OCI-LY1 (cell line): ENCODE measurements around the gene KPNB1.

ENCODE experiments used
- EZH2 ChIP-seq: fragments of 200-600 bp; sonication (generic), shearing (Covaris generic); IDR thresholded peaks from 2 replicates; pipeline ENCODE4 v1.8.0; 2017; ENCODE audit warnings: borderline replicate concordance, mixed run types, mild to moderate bottlenecking, antibody characterized with exemption, low read length, moderate library complexity, mixed read lengths
- TF ChIP-seq, protein P1 (sequence below): fragments of 200-600 bp; sonication (generic), shearing (Covaris generic); IDR thresholded peaks from 2 replicates; pipeline ENCODE4 v1.5.1; 2017; ENCODE audit warnings: mild to moderate bottlenecking, antibody characterized with exemption, low read length, moderate library complexity, mixed read lengths

- no peak for TF ChIP-seq EZH2
- TF ChIP-seq, protein P1, sequence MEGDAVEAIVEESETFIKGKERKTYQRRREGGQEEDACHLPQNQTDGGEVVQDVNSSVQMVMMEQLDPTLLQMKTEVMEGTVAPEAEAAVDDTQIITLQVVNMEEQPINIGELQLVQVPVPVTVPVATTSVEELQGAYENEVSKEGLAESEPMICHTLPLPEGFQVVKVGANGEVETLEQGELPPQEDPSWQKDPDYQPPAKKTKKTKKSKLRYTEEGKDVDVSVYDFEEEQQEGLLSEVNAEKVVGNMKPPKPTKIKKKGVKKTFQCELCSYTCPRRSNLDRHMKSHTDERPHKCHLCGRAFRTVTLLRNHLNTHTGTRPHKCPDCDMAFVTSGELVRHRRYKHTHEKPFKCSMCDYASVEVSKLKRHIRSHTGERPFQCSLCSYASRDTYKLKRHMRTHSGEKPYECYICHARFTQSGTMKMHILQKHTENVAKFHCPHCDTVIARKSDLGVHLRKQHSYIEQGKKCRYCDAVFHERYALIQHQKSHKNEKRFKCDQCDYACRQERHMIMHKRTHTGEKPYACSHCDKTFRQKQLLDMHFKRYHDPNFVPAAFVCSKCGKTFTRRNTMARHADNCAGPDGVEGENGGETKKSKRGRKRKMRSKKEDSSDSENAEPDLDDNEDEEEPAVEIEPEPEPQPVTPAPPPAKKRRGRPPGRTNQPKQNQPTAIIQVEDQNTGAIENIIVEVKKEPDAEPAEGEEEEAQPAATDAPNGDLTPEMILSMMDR: no peak
These were observed 19.4 kb downstream of the KPNB1 start for GRCh38 chr17:47669081-47669480.
